Activated CD8-positive, alpha-beta memory T cell treated with anti-CD3 and anti-CD28 coated beads, Interleukin-2, amount 50 U/mL, for 4 hours (primary cell): ENCODE measurements around the gene RESF1.
"Not testable (repeated sequence)": the region's sequence is repeated elsewhere in the genome, so short reads cannot be mapped to it uniquely, and the experiment has no call there.

Experiments
- DNase-seq: peaks from one replicate; pipeline ENCODE4 v3.0.0-alpha.2; 2020

Gene RESF1

GRCh38 chr12:31959161-31959700 is at the start of gene RESF1:
RESF1 (plus strand) TSS chr12:31959415; CDS start chr12:31980956, 21,541 bp downstream.
- peak; percentile 84 for DNase-seq

GRCh38 chr12:31914927-31915326 is 44.3 kb upstream of the RESF1 start:
- no peak for DNase-seq

- DNase-seq, result no peak
Measured at GRCh38 chr12:31915446-31915845, 43.8 kb upstream of the RESF1 start.

GRCh38 chr12:31922341-31923062 is 36.7 kb upstream of the RESF1 start:
- no peak for DNase-seq

GRCh38 chr12:31923063-31923412 is 36.2 kb upstream of the RESF1 start:
- DNase-seq, result no peak

- DNase-seq, result no peak
Measured at GRCh38 chr12:31928246-31929026, 30.8 kb upstream of the RESF1 start.

GRCh38 chr12:31929027-31929526 is 30.1 kb upstream of the RESF1 start:
- DNase-seq, result peak; percentile 16

GRCh38 chr12:31931796-31932715 is 27.2 kb upstream of the RESF1 start:
- no peak for DNase-seq

- DNase-seq, result no peak
Measured at GRCh38 chr12:31944299-31944698, 14.9 kb upstream of the RESF1 start.

- DNase-seq, result no peak
Measured at GRCh38 chr12:31947971-31948370, 11.2 kb upstream of the RESF1 start.

GRCh38 chr12:31948697-31949359 is 10.4 kb upstream of the RESF1 start:
- DNase-seq, result not testable (repeated sequence)

GRCh38 chr12:31950088-31950487 is 9.1 kb upstream of the RESF1 start:
- DNase-seq, result no peak

- DNase-seq, result no peak
Measured at GRCh38 chr12:31950492-31950891, 8.7 kb upstream of the RESF1 start.

- no peak for DNase-seq
Measured at GRCh38 chr12:31951008-31951407, 8.2 kb upstream of the RESF1 start.

GRCh38 chr12:31951939-31952338 is 7.3 kb upstream of the RESF1 start:
- no peak for DNase-seq

- DNase-seq, result no peak
Measured at GRCh38 chr12:31952418-31952817, 6.8 kb upstream of the RESF1 start.

GRCh38 chr12:31954925-31955858 is 4.0 kb upstream of the RESF1 start:
- no peak for DNase-seq

- no peak for DNase-seq
Measured at GRCh38 chr12:31958569-31959160, 550 bp upstream of the RESF1 start.

GRCh38 chr12:31959701-31960391 is 631 bp downstream of the RESF1 start:
- DNase-seq, result peak; percentile 69

- no peak for DNase-seq
Measured at GRCh38 chr12:31961137-31961536, 1.9 kb downstream of the RESF1 start.
